Calu3 (cell line): Measurements from ENCODE around the gene DHX15. TPM values are rescaled to one million over a fixed set of nuclear protein-coding genes. Genes with fewer than 3 reads are reported as not detected.

Experiments used
- Bru-seq: library from RNA; stranded (reverse); fragments of 400-500 nt; gene quantifications from one replicate; lab custom pipeline; 2021; lab: Mats Ljungman, UMichigan
- BruChase-seq, 2 experiments: library from RNA; stranded (reverse); fragments of 400-500 nt; gene quantifications; one replicate each; lab custom pipeline; 2021; lab: Mats Ljungman, UMichigan
- BruUV-seq: library from RNA; stranded (reverse); fragments of 400-500 nt; replicated peaks from 2 replicates; lab custom pipeline; 2021; lab: Mats Ljungman, UMichigan
- CTCF ChIA-PET: fragments of 300-600 bp; sonication (Branson Sonifier 250); formaldehyde crosslinking; loops from one replicate; lab custom pipeline; 2022; ENCODE audit warnings: antibody characterized with exemption; lab: Charles Lee
- DNase-seq: peaks from one replicate; pipeline ENCODE4 v3.0.0; 2022
- H3K27ac Mint-ChIP-seq: one replicate; pipeline ENCODE4 v1.8.0; 2022; ENCODE audit warnings: mixed read lengths; ENCODE audit not compliant: unreplicated experiment
- H3K27me3 Mint-ChIP-seq: one replicate; pipeline ENCODE4 v1.8.0; 2022; ENCODE audit warnings: mixed read lengths; ENCODE audit not compliant: unreplicated experiment
- H3K36me3 Mint-ChIP-seq: one replicate; pipeline ENCODE4 v1.8.0; 2022; ENCODE audit warnings: mild to moderate bottlenecking, moderate library complexity, mixed read lengths; ENCODE audit not compliant: insufficient read depth, unreplicated experiment
- H3K4me1 Mint-ChIP-seq: one replicate; pipeline ENCODE4 v1.8.0; 2022; ENCODE audit warnings: mild to moderate bottlenecking, low read depth, mixed read lengths; ENCODE audit not compliant: unreplicated experiment
- H3K4me3 Mint-ChIP-seq: one replicate; pipeline ENCODE4 v1.8.0; 2022; ENCODE audit warnings: mild to moderate bottlenecking, low read depth, moderate library complexity, mixed read lengths; ENCODE audit not compliant: unreplicated experiment
- H3K9me3 Mint-ChIP-seq: one replicate; pipeline ENCODE4 v1.8.0; 2022; ENCODE audit warnings: low read depth, mixed read lengths; ENCODE audit not compliant: unreplicated experiment
- CTCF ChIP-seq: fragments of 200-600 bp; IDR thresholded peaks from one replicate; pipeline ENCODE4 v1.8.0; 2022; ENCODE audit warnings: antibody characterized with exemption; ENCODE audit not compliant: unreplicated experiment
- intact Hi-C: fragments of 100-400 bp; cut with micrococcal nuclease; formaldehyde crosslinking; loops from one replicate; pipeline ENCODE4 v1.10.0; 2022; ENCODE audit not compliant: unreplicated experiment
- long read RNA-seq: library from polyadenylated mRNA; stranded (forward); transcript quantifications from one replicate; pipeline ENCODE4 v2.0.0, GENCODE V29; 2022
- total RNA-seq: library from RNA; stranded (reverse); gene quantifications from 2 replicates; pipeline ENCODE4 v1.2.3, GENCODE V29; 2022

DHX15 gene
- 161 and 169 TPM in 2 replicates for total RNA-seq
- percentile 98 among the genes with signal in this experiment for Bru-seq, nascent RNA
- percentile 95 among the genes with signal in this experiment for BruChase-seq, experiment 1, labeled RNA remaining after a 6-hour chase
- BruChase-seq, experiment 2, labeled RNA remaining after a 2-hour chase = percentile 96 among the genes with signal in this experiment
- long read RNA-seq, transcript DHX15-201 (14 exons, 2,994 nt) = major isoform, 90 of 125 reads
- long read RNA-seq, transcript DHX15-204 (4 exons, 3,028 nt) = minor isoform, 6 of 125 reads
- long read RNA-seq, partial matches to known transcripts = 17 of 125 reads
- long read RNA-seq, other reads (novel, unspliced or antisense) = 10 of 125 reads

- peak; percentile 89 for DNase-seq
- Mint-ChIP-seq H3K9me3 (no peaks in the 10 kb centered on the region), H3K4me1 (no peaks in the 10 kb centered on the region), H3K27ac (peak within 1 kb of the TSS; percentile 88), H3K4me3 (peak within 1 kb of the TSS; percentile 90), H3K27me3 (no peaks in the 10 kb centered on the region), H3K36me3 (peaks cover 49% of the 10 kb centered on the region)
- intact Hi-C loops = loop anchor here (5.0 kb wide), 2 partner anchors 42 to 208 kb away; no protein-coding TSS in a partner anchor
- CTCF ChIA-PET = interaction anchor here (0.6 to 1.2 kb wide), 5 partner anchors 11 to 324 kb away, joined by 3 to 7 read pairs (median 4); no protein-coding TSS in a partner anchor
- BruUV-seq = no TSS peak
- no peak for TF ChIP-seq CTCF
Observed at GRCh38 chr4:24584211-24584850, at the start of gene DHX15. TSS of gene DHX15 (minus strand) at chr4:24584554. CDS start at chr4:24584393, 161 bp downstream.

GRCh38 chr4:24632011-24632410, 47.7 kb upstream of the DHX15 start:
- no peaks in the 10 kb centered on the region for H3K27me3 Mint-ChIP-seq
- CTCF ChIA-PET = no interaction called here
- no peaks in the 10 kb centered on the region for H3K9me3 Mint-ChIP-seq
- no peaks in the 10 kb centered on the region for H3K36me3 Mint-ChIP-seq
- no peak overlapping the region for H3K27ac Mint-ChIP-seq
- intact Hi-C loops = no loop called here
- TF ChIP-seq CTCF = no peak
- peaks cover 7% of the 10 kb centered on the region for H3K4me1 Mint-ChIP-seq
- DNase-seq = peak; percentile 9
- BruUV-seq = no TSS peak
- no peak overlapping the region for H3K4me3 Mint-ChIP-seq

- no TSS peak for BruUV-seq
- H3K4me1 Mint-ChIP-seq = peaks cover 7% of the 10 kb centered on the region
- DNase-seq = no peak
- CTCF ChIA-PET = interaction anchor here (0.9 kb wide), 1 partner anchor 9 kb away, joined by 3 read pairs; no protein-coding TSS in a partner anchor
- intact Hi-C loops = no loop called here
- no peak for TF ChIP-seq CTCF
- no peaks in the 10 kb centered on the region for H3K9me3 Mint-ChIP-seq
- H3K4me3 Mint-ChIP-seq = no peak overlapping the region
- no peaks in the 10 kb centered on the region for H3K27me3 Mint-ChIP-seq
- no peaks in the 10 kb centered on the region for H3K36me3 Mint-ChIP-seq
- no peak overlapping the region for H3K27ac Mint-ChIP-seq
Observed at GRCh38 chr4:24630937-24631336, 46.6 kb upstream of the DHX15 start.

- Mint-ChIP-seq H3K36me3 (no peaks in the 10 kb centered on the region), H3K27me3 (no peaks in the 10 kb centered on the region), H3K4me1 (peaks cover 22% of the 10 kb centered on the region), H3K4me3 (no peak overlapping the region), H3K9me3 (peaks cover under 1% of the 10 kb centered on the region), H3K27ac (no peak overlapping the region)
- intact Hi-C loops = no loop called here
- no peak for DNase-seq
- no peak for TF ChIP-seq CTCF
- BruUV-seq = no TSS peak
- CTCF ChIA-PET = interaction anchor here (0.5 kb wide), 1 partner anchor 8 kb away, joined by 3 read pairs; no protein-coding TSS in a partner anchor
Observed at GRCh38 chr4:24625091-24625490, 40.7 kb upstream of the DHX15 start.
